ENCODE measurements around the gene CACNB2.

Gene CACNB2

DNA sequence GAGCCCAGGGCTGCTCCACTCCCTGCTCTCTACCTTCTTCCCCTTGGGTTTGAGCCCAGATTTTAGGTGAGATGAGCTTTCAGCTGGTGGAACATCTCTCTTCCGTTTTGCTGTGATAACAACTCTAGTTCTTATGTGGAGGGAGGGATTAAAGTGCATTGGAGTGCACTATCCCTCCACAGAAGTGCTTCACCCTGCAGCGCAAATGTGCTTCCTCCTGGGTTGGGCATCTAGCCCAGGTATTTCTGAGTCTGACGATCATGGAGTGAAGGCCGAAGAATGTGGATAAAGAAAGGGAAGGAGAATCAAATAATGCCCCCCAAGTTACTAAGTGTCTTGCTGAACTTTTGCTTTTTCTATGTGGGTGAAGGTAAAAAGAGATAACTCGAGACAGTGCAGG, 157.4 kb downstream of the CACNB2 start:
- DNase-seq = no peak

GRCh38 chr10:18298256-18298655, 158.0 kb downstream of the CACNB2 start:
- DNase-seq = no peak

- DNase-seq = peak; percentile 20
Measured at GRCh38 chr10:18303851-18304801, 163.9 kb downstream of the CACNB2 start.

DNA sequence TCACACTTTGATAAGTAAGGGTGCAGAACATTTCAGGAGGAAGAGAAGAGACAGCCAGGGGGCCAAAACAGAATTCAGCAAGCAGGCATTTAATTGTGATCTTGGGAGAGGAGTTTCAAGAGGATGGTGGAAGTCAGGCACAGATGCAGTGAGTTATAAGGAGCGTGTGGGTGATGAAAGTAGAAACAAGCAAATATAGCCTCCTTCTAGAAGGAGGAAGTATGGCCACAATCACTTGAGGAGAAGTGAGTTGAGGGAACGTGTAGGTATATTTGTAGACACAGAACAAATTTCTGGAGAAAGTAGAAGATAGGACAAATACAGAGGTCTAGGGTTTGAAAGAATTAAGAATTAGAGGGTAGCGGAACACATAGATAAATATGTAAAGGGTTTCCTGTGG, 165.8 kb downstream of the CACNB2 start:
- no peak for DNase-seq

DNA sequence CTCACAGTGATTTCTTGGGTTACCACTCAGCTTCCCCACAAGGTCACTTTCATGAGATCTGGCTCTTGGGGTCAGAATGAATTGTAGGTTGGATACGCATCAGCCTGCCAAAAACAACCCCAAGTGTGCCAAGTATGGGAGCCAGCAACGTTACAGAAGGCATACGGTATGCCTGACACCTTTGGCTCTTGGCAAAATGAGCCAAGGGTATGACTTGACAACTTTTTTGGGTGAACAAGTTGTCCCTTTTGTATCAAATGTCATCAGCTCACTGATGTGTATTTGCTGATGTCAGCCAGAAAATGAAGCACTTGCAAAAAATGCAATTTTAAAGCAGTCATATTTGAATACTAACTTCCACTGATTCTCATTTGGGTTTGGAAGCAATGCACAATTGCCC, 168.4 kb downstream of the CACNB2 start:
- DNase-seq = no peak

DNA sequence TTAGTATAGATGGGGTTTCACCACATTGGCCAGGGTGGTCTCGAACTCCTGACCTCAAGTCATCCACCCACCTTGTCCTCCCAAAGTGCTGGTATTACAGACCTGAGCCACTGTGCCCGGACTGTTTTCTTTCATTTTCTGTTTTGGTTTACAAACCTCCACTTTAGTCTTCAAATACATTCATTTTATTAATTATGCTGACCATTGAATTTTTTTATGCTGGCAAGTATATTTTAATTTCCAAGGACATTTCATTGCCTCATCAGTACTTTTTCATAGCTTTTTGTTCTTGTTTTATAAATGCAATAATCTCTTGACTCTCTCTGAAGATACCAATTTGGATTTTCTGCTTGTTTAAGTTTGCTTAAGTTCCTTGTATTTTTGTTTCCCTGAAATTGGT, 170.5 kb downstream of the CACNB2 start:
- DNase-seq = no peak

DNA sequence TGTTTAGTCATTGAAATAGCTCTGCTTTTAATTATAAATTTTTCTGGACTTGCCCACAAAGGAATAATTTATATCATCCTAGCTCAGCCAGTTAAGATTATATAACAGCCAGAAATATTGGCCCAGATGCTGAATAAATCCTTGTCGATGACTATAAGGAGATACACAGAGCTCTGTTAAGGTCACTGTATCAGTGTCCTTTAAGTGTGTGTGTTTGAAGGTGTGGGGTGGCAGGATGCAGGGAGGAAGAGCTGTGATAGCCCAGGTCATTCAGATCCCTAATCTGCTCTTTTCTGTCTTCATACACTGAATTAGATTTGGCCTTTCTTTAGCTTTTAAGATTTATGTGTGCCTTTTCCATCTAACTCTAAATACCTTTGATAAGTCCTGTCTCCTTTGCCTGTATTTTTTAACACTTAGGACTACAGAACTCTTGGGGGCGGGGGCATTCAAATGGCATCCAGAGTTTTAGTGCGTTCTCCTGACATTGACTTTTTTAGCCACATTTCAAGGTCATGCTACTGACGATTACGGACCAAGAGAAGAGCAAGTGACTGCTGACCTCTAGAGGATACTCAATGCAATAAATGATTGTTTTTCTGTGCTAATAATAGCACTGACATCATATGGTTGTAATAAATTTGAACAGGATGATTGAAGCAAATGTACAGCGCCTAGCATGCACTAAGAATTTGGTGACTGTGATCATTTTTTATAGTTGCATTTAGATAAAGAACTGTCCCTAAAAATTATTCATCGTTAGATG, 172.3 kb downstream of the CACNB2 start:
- peak; percentile 60 for DNase-seq

- DNase-seq = no peak
Measured at GRCh38 chr10:18313140-18313530, 172.9 kb downstream of the CACNB2 start.

- no peak for DNase-seq
Measured at GRCh38 chr10:18313626-18314025, 173.4 kb downstream of the CACNB2 start.

- DNase-seq = no peak
Measured at GRCh38 chr10:18319628-18320027, 179.4 kb downstream of the CACNB2 start.

- DNase-seq = no peak
Measured at GRCh38 chr10:18321371-18321770, 181.1 kb downstream of the CACNB2 start.

DNA sequence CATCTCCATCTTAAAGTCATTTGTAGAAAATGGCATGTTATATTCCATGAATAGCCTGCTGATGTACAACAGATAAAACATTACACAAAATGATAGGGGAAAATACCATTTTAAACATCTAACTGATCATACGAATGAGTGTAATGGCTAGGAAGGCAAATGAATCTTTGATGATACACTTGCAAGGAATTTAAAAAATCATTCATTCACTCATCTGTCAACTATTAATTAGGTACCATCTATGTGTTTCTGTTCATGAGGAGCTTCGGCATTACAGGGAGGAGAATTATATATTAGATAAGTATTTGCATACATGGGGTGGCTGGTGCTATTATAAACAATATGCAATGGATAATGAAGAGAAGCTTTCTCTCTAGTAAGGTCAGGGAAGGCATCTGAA, 183.7 kb downstream of the CACNB2 start:
- DNase-seq = no peak

DNA sequence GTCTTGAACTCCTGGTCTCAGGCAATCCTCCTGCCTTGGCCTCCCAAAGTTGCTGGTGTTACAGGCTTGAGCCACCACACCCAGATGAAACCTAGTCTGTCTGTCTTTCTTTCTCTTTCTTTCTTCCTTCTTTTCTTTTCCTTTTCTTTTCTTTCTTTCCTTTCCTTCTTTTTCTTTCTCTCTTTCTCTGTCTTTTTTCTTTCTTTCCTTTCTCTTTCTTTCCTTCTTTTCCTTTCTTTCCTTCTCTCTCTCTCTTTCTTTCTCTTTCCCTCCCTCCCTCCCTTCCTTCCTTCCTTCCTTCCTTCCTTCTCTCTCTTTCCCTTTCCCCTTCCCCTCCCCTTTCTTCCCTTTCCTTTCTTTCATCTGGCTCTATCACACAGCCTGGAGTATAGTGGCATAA, 185.2 kb downstream of the CACNB2 start:
- DNase-seq = no peak

GRCh38 chr10:18325889-18326531, 185.8 kb downstream of the CACNB2 start:
- no peak for DNase-seq

DNA sequence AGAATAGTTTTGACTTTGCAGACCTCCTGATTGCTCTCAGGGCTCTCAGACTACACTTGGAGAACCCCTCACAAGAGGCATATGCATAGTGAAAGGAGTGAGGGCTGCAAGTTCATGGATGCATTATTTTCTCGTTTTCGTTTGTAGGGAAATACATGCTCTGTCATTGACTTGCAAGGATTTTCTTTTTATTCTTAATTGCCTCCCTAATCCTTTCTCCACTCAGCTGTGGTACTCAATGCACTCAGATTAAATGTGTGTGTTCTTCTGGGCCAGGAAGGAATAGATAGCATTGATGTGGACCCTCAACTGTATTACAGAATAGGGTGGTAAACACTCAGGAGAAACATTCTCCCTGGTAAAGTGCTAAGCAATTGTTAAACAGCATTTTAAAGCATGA, 188.7 kb downstream of the CACNB2 start:
- DNase-seq = peak; percentile 4

- peak; percentile 65 for DNase-seq
Measured at GRCh38 chr10:18332048-18332447, 191.8 kb downstream of the CACNB2 start.

DNA sequence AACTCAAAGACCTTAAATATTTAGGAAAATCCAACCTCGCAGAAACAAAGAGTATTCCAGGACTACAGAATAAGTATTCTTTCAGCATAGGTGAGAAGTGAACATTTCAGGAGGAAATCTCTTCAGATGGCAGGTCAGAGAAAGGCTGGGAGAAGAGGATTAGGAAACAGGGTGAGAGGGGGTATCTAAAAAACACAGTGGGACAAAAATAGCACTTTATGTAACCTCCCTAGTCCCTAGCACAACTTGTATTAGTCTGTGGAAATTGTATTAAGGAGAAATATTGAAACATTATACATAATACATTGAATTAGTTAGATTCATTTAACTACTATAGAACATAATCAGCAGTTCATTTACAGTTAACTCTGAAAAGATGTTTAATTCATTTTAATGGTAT, 192.3 kb downstream of the CACNB2 start:
- DNase-seq = no peak

DNA sequence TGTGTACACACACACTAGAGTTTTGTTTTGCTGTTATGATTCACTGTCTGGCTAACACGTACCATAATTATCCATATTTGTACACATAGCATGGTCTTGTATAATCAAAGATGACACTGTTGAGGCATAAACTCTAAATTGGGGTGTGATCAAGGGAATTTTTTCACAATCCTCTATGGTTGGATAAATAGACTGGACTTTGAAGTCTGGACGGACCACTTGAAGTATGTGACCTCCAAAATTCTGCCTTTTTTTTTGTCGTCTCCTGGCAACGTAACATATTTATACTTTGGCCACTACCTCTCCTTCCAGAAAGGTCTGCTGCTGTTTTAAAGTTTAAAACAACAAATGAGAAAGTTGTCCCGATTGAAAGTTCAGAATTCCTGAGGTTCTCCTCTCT, 193.4 kb downstream of the CACNB2 start:
- DNase-seq = no peak

DNA sequence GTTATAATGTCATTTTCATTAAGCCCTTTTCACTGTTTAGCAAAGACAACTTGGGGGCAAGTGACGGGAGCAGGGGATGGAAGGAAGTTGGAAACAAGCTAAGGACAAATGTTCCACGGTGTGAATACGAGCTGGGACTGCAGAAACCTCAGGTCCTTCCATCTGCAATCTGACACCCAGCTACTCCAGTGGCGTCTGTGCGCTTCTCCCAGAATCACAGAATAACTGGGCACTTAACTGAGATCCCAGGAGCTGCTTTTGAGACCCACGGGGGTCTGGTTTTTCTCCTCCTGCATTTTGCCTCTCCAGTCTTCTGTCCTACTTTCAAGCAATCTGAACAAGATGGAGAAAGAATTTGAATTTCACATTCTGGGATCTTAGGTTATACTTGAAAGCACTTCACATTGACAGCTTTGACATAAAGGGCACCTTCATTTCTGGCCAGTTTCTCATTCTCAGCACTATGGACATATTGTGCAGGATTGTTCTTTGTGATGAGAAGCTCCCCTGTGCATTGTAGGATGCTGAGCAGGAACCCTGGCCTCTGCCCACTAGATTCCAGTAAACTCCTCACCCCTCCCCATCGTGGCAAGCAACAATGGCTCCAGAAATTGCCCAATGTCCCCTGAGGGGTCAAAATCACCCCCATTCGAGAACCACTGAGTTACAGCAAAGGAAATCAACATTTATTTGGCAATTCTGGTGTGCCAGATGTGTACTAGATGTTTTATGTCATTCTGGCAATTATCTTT, 194.1 kb downstream of the CACNB2 start:
- peak; percentile 10 for DNase-seq

DNA sequence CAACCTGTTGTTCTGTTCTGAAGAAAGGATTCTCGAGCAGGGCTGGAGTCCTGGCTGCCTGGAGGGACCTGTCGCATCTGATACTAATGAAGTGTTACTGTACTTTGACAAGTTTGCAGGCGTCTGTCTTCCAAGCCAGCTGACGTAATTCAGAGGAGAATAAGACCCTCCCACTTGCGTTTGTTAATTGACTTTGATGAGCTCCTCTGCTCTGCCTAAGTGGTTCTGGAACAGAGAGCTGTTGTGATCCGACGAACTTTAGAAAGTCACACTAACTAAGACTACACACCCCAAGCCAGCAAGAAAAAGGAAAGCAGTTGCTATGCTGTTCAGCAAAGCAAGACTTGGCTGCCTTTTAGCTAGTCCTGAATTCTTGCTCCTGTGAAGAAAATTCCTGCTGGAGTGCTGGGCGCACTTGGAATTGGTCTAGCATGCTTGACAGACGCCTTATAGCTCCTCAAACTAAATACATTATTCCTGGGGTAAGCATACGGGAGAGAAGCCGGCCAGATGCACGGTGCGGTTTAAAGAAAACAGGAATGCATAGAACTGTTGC, 200.3 kb downstream of the CACNB2 start:
- peak; percentile 89 for DNase-seq

DNA sequence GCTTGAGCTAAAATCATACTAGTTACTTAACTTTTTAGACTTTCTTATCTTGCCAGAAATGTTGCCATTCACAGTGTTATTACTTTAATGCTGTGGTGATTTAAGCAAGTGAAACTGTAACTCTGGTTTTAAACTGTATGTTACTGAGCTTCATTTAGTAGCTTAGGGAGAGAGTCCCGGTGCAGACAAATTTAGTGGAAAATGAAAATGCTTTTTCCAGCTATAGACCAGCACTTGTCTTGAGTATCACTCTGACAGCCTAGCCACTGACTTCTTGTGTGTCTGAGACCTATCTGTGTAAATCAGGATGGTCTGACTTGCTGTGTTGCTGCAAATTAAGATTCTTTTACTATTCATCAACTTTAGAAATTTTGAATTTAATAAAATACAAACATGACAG, 200.8 kb downstream of the CACNB2 start:
- DNase-seq = no peak

GRCh38 chr10:18343573-18343972, 203.3 kb downstream of the CACNB2 start:
- DNase-seq = no peak

- DNase-seq = no peak
Measured at GRCh38 chr10:18345308-18345707, 205.1 kb downstream of the CACNB2 start.

All from NCI-H82 (cell line).